HEK293T (cell line): ENCODE data around the gene AGBL1.

Experiments used
- ELF4 ChIP-seq: fragments of 450-650 bp; IDR thresholded peaks from 2 replicates; pipeline ENCODE4 v1.6.1; 2017; ENCODE audit warnings: antibody characterized with exemption
- SUZ12 ChIP-seq: fragments of 450-650 bp; IDR thresholded peaks from 2 replicates; pipeline ENCODE4 v1.6.1; 2016; ENCODE audit warnings: mild to moderate bottlenecking
- TARDBP ChIP-seq: fragments of 450-650 bp; IDR thresholded peaks from 2 replicates; pipeline ENCODE4 v1.6.1; 2016

- no peak for TF ChIP-seq ELF4
- TF ChIP-seq SUZ12: no peak
- no peak for TF ChIP-seq TARDBP
Measured at GRCh38 chr15:86916671-86917360, 837.1 kb downstream of the AGBL1 start.
